GM13976 (cell line): Measurements from ENCODE around the gene DDX1.

Experiments
- DNase-seq: peaks from one replicate; pipeline ENCODE4 v3.0.0; 2012; ENCODE audit warnings: low spot score
- in situ Hi-C: fragments of 300-500 bp; cut with MboI; formaldehyde crosslinking; loops from one replicate; pipeline ENCODE4 v1.12.0; 2022; ENCODE audit warnings: low sequenced_read_pairs, mixed read lengths, inconsistent platforms; ENCODE audit not compliant: unreplicated experiment
- TF ChIP-seq, protein P1 (sequence below): IDR thresholded peaks from 2 replicates; pipeline ENCODE4 v1.5.1; 2012; ENCODE audit warnings: borderline replicate concordance, mild to moderate bottlenecking; ENCODE audit not compliant: insufficient read depth; ENCODE audit errors: extremely low read depth, missing control alignments, control extremely low read depth

The DDX1 gene

GRCh38 chr2:15661295-15661569, 69.6 kb downstream of the DDX1 start:
- TF ChIP-seq, protein P1, sequence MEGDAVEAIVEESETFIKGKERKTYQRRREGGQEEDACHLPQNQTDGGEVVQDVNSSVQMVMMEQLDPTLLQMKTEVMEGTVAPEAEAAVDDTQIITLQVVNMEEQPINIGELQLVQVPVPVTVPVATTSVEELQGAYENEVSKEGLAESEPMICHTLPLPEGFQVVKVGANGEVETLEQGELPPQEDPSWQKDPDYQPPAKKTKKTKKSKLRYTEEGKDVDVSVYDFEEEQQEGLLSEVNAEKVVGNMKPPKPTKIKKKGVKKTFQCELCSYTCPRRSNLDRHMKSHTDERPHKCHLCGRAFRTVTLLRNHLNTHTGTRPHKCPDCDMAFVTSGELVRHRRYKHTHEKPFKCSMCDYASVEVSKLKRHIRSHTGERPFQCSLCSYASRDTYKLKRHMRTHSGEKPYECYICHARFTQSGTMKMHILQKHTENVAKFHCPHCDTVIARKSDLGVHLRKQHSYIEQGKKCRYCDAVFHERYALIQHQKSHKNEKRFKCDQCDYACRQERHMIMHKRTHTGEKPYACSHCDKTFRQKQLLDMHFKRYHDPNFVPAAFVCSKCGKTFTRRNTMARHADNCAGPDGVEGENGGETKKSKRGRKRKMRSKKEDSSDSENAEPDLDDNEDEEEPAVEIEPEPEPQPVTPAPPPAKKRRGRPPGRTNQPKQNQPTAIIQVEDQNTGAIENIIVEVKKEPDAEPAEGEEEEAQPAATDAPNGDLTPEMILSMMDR, result no peak
- DNase-seq, result no peak
- in situ Hi-C loops, result no loop called here

DNA sequence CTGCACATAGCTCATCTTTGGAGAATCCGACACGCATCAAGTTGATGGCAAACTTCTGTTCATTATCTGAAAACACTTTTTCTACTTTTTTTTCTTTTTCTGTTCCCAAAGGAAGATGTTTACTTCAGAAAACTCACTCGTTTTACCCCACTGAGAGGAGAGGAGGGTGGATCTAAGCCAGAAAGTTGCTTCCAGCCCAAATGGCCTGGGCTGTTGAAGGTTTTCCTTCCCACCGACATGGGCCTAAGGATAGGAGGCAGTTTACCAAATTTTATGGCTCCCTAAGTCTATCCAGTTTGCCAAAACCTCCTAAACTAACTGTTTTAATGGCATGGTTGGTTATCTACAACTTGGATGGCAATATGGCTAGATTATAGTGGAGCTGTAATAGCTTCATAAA, 70.4 kb downstream of the DDX1 start:
- in situ Hi-C loops, result no loop called here

GRCh38 chr2:15662579-15662978, 70.9 kb downstream of the DDX1 start:
- DNase-seq, result no peak
- TF ChIP-seq, protein P1, result no peak
- in situ Hi-C loops, result no loop called here

More for the DNA sequence above, 70.4 kb downstream of the DDX1 start:
- TF ChIP-seq, protein P1, result no peak
- DNase-seq, result no peak

DNA sequence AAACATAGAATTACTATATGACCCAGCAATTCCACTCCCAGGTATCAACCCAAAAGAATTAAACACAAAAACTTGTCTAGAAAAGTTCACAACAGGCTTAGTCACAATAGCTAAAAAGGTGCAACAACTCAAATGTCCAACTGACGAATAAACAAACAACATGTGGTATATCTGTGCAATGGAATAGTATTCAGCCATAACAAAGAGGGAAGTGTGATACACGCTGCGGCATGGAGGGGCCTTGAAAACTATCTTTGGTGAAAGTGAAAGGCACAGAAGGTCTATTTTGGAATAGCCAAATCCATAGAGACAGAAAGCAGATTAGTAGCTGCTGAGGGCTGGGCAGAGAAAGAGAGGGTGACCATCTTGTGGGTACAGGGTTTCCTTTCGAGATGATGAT, 72.1 kb downstream of the DDX1 start:
- in situ Hi-C loops, result no loop called here
- TF ChIP-seq, protein P1, result no peak
- DNase-seq, result no peak

- in situ Hi-C loops, result no loop called here
- TF ChIP-seq, protein P1, result no peak
- no peak for DNase-seq
Measured at GRCh38 chr2:15664273-15665066, 72.8 kb downstream of the DDX1 start.

DNA sequence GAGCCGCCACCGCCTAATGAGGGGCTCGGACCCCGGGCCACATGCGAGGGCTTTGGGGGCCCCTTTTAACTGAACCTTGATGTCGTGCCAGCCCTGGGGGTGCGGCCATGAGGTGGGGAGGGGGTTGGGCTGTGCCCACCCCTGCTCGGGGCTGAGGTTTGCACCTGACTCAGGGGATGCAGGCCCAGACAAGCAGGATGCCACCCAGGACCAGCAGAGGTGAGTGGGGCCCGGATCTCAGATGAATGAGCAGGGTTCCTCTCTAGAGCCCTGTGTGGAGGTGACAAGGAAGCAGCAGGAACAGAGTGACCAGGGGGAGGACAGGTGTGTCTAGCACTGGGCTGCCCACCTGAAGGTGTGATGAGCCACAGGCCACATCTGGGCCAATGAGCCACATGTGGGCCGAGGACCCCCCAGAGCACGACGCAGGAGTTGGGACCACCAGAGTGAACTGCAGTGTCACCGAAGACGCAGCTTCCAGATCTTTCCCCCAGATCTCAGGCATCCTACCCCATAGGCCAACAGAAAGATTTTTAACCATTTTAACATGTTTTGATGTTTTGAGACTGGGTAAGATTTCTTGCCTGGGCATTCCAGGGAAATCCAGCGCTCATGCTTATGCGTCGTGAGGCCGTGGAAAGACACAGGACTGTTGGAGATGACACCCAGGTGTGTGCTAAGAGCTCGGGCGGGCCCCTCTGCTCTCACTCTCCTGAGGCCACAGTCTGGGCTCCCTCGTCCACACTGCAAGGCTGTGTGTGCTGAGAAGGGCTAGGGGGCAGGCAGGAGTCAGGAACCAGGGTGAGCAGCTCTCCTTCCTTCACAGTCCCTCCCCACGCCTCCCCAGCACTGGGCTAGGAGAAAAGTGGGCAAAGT, 73.6 kb downstream of the DDX1 start:
- no peak for DNase-seq
- in situ Hi-C loops, result no loop called here
- TF ChIP-seq, protein P1, result no peak
